HG03460 (cell line): ENCODE results near the gene ACAD10.
A peak's percentile ranks its signal among the peaks of the same experiment; 100 is the strongest.
"Not testable (repeated sequence)": the region's sequence is repeated elsewhere in the genome, so short reads cannot be mapped to it uniquely, and the experiment has no call there.

Source experiments
- ATAC-seq: cut with Tn5 transposase; IDR thresholded peaks from one replicate; pipeline ENCODE4 v1.9.1; 2021; ENCODE audit not compliant: unreplicated experiment

Gene ACAD10

GRCh38 chr12:111685811-111686573 lies at the start of gene ACAD10, which contains the start of gene BRAP:
TSS of gene ACAD10 (plus strand) at chr12:111686053. CDS start at chr12:111692710, 6,657 bp downstream.
TSS of gene BRAP (minus strand) at chr12:111685956. CDS start at chr12:111685792, 164 bp downstream.
- peak; percentile 85 for ATAC-seq

- ATAC-seq = no peak
Observed at GRCh38 chr12:111636209-111636945, 49.5 kb upstream of the ACAD10 start.

GRCh38 chr12:111638556-111638955 lies 47.3 kb upstream of the ACAD10 start:
- no peak for ATAC-seq

DNA sequence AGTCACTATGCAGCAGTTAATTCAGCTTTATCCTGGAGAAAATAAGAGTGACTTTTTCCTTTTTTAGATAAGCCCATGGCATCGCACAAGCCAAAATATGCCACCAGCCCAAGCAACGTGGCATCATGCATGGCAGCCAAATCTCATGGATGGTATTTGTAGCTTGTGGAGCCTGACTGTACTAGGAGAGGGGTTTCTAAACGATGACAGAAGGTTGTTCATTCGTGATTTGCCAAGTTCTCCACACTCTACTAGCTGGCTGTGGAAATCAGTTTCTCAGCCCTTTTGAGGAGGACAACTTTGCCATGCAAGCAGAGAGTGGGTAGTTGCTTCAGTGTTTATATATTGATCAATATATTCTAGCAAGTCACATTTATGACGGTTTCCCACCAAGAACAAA lies 45.3 kb upstream of the ACAD10 start:
- ATAC-seq = no peak

DNA sequence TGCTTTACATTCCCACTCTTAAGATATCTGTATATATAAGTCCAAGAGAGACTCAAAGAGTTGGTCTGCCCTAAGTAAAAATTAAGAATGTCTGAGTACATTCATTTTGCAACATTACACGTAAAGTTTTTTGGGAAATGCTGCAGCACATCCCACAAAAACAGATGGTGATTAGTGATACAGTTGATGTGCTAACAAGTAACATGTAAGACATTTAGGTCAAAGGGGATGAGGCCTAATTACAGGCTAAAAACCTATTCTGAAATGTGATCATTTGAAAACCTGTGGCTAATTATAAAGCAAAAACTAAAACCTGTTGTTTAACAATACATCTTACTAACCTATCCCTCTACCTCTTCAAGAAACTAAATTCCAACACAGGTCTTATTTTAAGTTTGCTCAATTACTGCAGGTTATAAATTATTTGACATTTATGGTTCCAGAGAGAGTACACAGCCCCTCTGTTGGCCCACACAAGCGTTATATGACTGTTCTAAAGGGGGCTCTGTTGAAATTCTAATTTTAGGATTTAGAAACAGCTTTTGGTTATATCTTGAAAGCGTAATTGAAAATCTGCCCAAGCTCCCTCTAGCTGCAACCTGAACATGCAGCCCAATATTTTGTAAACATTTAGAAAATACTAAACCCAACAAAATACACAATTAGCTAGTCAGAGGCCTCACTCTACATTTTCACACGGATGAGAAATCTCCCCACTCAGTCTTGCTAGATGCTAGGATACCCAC lies 43.0 kb upstream of the ACAD10 start:
- ATAC-seq = no peak

DNA sequence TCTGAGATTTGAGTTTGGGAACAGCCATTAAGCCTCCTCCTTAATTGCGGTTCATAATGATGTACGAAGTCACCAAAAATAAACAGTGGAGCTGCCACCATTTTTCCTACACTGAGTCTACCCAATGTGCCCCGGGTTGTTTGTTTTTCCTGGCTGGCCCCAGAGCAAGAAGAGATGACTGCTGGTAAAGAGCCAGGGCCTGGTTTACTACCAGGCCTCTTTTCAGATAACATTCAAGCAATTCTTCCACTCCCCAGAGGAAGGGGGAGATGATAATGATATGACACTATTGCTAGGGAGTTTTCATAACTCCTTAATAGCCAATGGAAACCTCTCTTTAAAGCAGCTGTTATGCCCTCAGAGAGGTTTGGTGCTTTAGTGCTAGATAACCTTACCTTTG lies 42.4 kb upstream of the ACAD10 start:
- ATAC-seq = no peak

DNA sequence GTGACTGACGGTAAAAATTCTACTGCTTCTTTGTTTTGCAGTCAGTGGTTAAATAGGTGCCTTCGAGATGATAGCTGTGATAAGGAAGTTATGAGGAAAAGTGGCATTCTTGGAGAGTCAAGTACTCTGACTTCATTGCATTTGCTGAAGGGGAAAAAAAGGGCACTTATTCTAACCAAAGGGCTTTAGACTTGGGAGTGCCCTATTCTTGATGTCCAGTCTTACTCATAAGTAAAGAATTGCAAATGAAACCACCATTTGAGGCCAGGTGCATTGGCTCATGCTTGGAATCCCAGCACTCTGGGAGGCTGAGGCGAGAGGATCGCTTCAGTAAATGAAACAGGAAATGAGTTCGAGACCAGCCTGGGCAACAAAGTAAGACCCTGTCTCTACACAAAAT lies 40.4 kb upstream of the ACAD10 start:
- ATAC-seq = no peak

DNA sequence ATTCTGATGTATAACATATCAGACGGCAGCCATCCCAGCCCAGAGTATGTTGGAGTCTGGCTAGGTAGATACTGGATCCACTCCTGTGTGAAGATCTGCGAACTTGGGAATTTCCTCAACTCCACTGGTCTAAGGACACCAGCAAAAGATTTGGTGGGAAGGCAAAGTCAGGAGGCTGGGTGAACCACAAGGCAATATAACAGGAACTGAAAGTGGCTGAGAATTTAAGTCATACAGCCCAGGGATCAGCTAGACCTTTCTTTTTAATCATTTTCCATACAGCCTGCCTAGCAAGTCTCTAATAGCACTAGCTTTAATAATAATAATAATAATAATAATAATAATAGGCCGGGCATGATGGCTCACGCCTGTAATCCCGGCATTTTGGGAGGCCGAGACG lies 34.9 kb upstream of the ACAD10 start:
- no peak for ATAC-seq

- ATAC-seq = not testable (repeated sequence)
Observed at GRCh38 chr12:111652530-111652929, 33.3 kb upstream of the ACAD10 start.

DNA sequence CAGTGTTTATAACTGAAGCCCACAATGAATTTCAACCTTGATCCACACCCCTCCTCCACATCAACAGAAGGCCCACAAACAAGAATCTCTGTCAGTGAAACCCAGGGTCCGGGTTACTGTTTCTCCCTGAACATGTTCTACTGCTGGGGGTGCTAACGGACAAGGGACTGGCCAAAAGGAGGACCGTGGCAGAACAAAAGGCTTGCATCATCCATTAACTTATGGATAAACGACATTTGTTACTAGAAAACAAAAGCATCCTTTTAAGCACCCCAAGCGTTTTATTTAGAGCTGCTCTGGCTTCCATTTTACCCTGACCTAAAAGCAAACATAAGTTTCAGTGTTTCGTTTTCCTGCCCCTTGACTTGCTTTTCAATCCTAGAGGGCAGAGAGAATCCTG lies 32.3 kb upstream of the ACAD10 start:
- ATAC-seq = no peak

- no peak for ATAC-seq
Observed at GRCh38 chr12:111655356-111655755, 30.5 kb upstream of the ACAD10 start.

DNA sequence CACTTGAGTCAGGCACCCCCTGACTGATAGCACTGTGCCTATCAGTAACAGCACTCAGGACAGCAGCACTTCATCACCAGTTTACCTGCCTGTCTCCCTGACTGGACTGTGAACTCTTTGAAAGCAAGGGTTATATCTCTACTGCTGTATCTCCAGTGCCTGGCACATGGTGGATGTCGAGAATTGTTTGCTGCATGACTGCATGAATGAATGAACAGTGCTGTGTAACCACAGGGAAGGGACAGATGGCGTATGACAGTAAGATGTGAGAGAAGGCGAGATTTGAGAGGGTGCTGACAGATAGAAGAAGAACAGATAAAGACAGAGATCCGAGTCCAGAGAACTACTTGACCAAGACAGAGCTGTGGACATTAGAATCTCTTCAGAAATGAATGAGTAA lies 29.8 kb upstream of the ACAD10 start:
- ATAC-seq = no peak

DNA sequence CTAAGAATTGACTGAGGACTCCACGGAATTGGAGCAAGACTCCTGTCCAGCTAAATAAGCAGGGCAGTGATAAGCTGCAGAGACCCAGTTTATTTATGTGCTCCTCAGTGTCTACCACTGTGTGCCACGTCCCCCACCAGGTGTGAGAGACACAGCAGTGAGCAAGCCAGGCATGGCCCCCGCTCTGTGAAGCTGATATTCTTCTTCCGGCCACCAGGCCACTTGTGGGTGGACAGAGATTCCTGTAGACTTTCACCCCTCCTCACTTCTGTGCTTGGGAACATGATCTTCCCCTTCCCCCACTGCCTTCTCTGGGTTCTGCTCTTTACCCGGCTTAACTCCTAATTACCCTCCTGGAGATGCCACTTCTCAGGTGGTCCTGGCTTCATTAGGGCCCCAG lies 21.4 kb upstream of the ACAD10 start:
- ATAC-seq = no peak

DNA sequence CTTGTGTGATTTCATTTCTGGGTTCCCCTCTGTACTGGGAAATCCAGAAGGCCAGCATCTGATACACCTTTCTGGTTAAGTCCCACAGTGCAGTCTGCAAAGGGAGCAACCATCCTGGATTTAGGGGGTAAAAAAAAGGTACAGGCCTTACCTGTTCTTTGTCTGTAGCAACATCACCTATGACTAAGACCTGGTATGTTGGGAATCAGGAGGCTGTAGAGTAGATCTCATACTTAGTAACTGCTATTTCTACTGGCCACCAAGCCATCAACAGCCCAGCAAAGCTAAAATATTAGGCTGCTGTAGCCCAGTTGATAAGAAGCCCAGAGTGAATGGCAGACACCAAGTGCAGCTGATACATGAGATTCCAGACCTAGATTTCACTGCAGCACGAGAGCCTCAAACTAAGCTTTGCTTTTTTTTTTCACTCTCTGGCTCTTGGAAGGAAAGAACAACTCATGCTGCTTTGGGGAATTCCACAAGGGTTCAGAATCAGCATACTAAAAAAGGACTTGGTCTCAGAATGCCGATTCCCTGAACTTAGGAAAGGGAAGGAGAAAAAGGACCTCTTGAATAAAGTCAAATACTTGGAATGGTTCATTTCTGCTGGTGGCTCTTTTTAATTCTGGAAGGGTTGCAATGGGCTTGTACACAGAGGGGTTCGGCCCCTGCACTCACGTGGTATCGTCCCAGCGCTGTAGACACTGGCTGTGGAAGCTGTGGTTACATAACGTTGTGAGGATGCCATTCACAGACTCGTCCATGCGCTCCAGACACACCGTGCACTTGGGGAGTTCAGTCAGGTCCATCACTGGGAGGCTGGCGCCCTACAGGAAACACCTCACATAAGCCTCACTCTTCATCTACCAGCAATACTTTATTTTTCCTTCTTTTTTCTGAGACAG lies 20.6 kb upstream of the ACAD10 start:
- no peak for ATAC-seq

- ATAC-seq = no peak
Observed at GRCh38 chr12:111672822-111673381, 13.0 kb upstream of the ACAD10 start.

- ATAC-seq = no peak
Observed at GRCh38 chr12:111673503-111673902, 12.3 kb upstream of the ACAD10 start.

- no peak for ATAC-seq
Observed at GRCh38 chr12:111677186-111677585, 8.7 kb upstream of the ACAD10 start.

DNA sequence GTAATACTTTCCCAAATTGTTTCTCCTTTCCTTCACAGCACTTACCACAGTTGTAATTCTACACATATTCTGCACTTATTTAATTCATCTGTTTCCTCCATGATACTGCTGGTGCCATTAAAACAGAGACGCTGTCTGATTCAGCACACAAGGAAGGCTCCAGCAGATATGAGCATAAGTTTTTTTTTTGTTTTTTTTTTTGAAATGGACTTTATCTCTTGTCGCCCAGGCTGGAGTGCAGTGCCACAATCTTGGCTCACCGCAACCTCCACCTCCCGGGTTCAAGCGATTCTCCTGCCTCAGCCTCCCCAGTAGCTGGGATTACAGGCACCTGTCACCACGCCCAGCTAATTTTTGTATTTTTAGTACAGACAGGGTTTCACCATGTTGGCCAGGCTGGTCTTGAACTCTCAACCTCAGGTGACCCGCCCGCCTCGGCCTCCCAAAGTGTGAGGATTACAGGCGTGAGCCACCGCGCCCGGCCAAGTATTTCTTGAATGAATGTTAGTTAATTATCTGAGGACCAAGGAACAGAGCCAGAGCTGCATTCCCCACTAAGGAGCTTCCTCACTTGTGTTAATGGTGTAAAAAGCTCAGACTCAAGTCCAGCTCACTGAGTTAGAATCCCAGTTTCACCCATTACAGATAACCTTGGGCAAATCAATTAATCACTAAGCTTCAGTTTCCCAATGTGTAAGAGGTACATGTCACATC lies 1.2 kb upstream of the ACAD10 start:
- ATAC-seq = not testable (repeated sequence)

DNA sequence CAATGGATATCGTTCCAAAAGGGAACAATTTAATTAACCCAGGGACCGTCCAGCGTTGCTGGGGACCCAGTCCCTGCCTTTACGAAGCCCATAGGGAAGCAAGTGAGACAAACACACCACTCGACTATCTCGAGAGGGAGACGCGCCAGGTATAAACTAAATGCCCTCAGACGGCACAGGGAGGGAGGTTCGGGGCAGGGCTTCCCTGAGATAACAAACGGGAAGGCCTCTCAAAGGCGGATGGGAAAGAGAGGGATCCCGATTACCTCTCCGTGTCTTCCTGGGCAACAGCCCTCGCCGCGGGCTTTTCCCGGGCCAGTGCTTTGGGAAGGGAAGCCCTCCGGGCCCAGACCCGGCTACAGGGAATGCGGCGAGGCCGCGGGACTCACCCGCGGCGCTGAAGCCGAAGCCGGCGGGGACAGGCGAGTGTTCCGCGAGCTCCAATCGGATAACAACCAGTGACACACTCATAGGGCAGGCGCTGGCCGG lies 487 bp upstream of the ACAD10 start:
- peak; percentile 3 for ATAC-seq
